Mesodermal cell (in vitro differentiated cells): ENCODE measurements around the gene PTGER4.
"Not testable (repeated sequence)": the region's sequence is repeated elsewhere in the genome, so short reads cannot be mapped to it uniquely, and the experiment has no call there.

Source experiments
- H3K27ac ChIP-seq: 2 replicates; pipeline ENCODE4 v1.7.0; 2013; ENCODE audit warnings: mild to moderate bottlenecking, low read depth, low read length, moderate library complexity; ENCODE audit not compliant: severe bottlenecking
- H3K36me3 ChIP-seq: 2 replicates; pipeline ENCODE4 v1.7.1; 2013; ENCODE audit warnings: mild to moderate bottlenecking, low read length, moderate library complexity; ENCODE audit not compliant: control insufficient read depth, insufficient read depth
- H3K4me1 ChIP-seq: one replicate; pipeline ENCODE4 v1.7.1; 2013; ENCODE audit warnings: mild to moderate bottlenecking, low read length; ENCODE audit not compliant: insufficient read depth, control insufficient read depth, poor library complexity, severe bottlenecking
- H3K4me3 ChIP-seq: 2 replicates; pipeline ENCODE4 v1.7.0; 2013; ENCODE audit warnings: low read length, control low read depth, mild to moderate bottlenecking; ENCODE audit not compliant: insufficient read depth, poor library complexity, severe bottlenecking; ENCODE audit errors: extremely low read depth
- H3K9me3 ChIP-seq: 2 replicates; pipeline ENCODE4 v1.7.1; 2013; ENCODE audit warnings: mild to moderate bottlenecking, low read length, moderate library complexity; ENCODE audit not compliant: control insufficient read depth
- WGBS, 2 experiments: methylation state at CpG; one replicate each; pipeline ENCODE4 v1.1.5; 2013; ENCODE audit warnings: missing lambda C conversion rate in 2 of 2; ENCODE audit not compliant: insufficient coverage in 2 of 2; 5-methylcytosine and 5-hydroxymethylcytosine counted together

Gene PTGER4

DNA sequence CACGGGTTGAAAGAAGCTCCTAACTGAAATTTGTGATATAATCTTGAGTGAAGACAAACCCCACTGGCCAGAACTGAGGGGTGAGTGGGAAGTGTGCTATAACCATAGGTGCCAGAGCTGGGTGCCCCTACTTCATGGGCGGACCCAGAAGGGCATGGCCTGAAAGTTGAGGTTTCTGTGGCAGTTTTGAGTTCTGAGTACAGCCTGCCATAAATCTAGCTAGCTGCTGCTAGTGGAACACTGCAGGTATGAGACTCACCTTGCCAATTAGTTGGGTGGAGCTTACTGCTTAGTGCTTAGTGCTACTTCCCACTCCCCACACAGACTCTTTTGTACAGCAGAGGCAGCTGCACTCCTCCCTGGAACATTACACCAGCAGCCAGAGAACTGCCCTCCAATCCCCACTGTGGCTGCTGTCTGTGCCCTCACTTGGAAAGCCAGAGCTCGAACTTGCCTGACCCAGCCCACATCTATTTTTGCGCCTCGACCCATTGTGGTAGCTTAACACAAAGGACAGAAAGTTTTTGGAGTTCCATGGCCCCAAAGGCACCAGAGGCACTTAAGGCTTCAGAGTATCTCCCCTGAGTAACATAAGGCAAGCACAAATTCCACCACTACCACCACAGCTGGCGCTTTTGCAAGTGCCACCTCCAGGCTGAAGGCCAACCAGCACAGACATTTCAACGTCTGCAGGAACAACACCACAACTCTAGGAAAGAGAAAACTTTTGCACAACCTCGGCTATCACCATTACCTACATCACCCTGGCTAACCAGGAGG, 27.1 kb upstream of the PTGER4 start:
- Histone ChIP-seq H3K36me3 (no peaks in the 10 kb centered on the region), H3K4me1 (no peaks in the 10 kb centered on the region), H3K27ac (no peak overlapping the region), H3K9me3 (no peaks in the 10 kb centered on the region), H3K4me3 (no peak overlapping the region)
- 78 to 92% methylated on average over 5 of the region's 8 CpGs for WGBS, 2 experiments

- no peaks in the 10 kb centered on the region for H3K4me1 ChIP-seq
- no peaks in the 10 kb centered on the region for H3K9me3 ChIP-seq
- H3K36me3 ChIP-seq = no peaks in the 10 kb centered on the region
- 94 to 95% methylated on average over 2 of the region's 4 CpGs for WGBS, 2 experiments
- no peak overlapping the region for H3K4me3 ChIP-seq
- no peak overlapping the region for H3K27ac ChIP-seq
These were observed 26.3 kb upstream of the PTGER4 start for GRCh38 chr5:40653221-40654022.

DNA sequence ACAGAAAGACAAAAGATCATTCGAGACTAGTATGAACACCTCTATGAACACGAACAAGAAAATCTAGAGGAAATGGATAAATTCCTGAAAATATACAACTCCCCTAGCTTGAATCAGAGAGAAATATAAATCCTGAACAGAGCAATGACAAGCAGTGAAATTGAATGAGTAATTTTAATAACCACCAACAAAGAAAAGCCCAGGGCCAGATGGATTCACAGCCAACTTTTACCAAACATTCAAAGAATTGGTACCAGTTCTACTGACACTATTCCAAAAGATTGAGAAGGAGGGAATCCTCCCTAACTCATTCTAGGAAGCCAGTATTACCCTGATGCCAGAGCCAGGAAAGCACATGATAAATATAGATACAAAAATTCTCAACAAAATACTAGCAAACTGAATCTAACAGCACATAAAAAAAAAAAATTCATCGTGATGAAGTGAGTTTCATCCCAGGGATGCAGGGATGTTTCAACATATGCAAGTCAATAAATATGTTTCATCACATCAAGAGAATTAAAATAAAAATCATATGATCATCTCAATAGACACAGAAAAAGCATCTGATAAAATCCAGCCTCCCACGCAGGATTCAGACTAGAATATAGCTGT, 25.2 kb upstream of the PTGER4 start:
- Histone ChIP-seq H3K27ac (no peak overlapping the region), H3K36me3 (no peaks in the 10 kb centered on the region), H3K4me3 (no peak overlapping the region), H3K4me1 (no peaks in the 10 kb centered on the region), H3K9me3 (no peaks in the 10 kb centered on the region)
- WGBS, 2 experiments = 100% methylated on average over 2 of the region's 4 CpGs; no CpG with 5 or more reads in 1 of the 2 experiments

DNA sequence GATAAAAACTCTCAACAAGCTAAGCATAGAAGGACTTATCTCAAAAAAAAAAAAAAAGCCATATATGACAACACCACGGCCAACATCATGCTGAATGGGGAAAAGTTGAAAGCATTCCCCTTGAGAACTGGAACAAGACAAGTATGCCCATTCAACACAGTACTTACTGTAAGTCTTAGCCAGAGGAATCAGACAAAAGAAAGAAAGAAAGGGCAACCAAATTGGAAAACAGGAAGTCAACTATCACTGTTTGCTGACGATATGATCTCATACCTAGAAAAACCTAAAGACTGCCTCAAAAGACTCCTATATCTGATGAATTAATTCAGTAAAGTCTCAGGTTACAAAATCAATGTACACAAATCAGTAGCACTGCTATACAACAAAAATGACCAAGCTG, 24.6 kb upstream of the PTGER4 start:
- no CpG with 5 or more reads among the region's 2 CpGs for WGBS, 2 experiments
- Histone ChIP-seq H3K9me3 (no peaks in the 10 kb centered on the region), H3K36me3 (no peaks in the 10 kb centered on the region), H3K27ac (no peak overlapping the region), H3K4me3 (no peak overlapping the region), H3K4me1 (no peaks in the 10 kb centered on the region)

GRCh38 chr5:40656091-40656490, 23.6 kb upstream of the PTGER4 start:
- H3K27ac ChIP-seq, H3K4me1 ChIP-seq, H3K36me3 ChIP-seq, H3K9me3 ChIP-seq, H3K4me3 ChIP-seq: not testable (repeated sequence)

DNA sequence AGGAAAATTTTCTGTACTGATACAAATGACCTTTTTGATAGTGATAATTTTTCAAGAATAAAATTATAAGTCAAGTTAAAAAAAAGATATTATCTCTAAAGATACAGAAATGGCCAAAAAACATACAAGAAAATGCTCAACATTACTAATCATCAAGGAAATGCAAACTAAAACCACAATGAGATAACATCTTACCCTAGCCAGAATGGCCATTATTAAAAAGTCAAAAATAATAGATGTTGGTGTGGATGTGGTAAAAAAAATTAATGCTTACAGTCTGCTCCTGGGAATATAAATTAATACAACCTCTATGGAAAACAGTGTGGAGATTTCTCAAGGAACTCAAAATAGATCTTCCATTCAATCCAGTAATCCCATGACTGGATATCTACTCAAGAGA, 22.9 kb upstream of the PTGER4 start:
- no peak overlapping the region for H3K27ac ChIP-seq
- H3K4me3 ChIP-seq = no peak overlapping the region
- no peaks in the 10 kb centered on the region for H3K4me1 ChIP-seq
- no peaks in the 10 kb centered on the region for H3K9me3 ChIP-seq
- H3K36me3 ChIP-seq = no peaks in the 10 kb centered on the region

DNA sequence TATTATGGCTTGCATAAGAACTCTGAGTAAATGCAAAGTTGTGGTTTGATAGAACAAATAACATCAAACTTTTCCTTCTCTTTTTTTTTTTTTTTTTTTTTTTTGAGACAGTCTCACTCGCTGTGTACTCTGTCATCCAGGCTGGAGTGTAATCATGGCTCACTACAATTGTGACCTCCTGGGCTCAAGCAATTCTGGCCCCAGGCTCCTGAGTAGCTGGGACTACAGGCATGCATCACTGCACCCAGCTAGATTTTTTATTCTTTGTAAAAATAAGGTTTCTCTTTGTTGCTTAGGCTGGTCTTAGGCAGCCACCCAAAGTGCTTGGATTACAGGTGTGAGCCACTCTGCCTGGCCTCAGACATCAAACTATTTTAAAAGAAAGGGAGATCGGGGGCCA, 19.0 kb upstream of the PTGER4 start:
- no peaks in the 10 kb centered on the region for H3K9me3 ChIP-seq
- no peaks in the 10 kb centered on the region for H3K4me1 ChIP-seq
- no peak overlapping the region for H3K4me3 ChIP-seq
- no peaks in the 10 kb centered on the region for H3K36me3 ChIP-seq
- WGBS, 2 experiments = 60 to 75% methylated on average over 1 of the region's 2 CpGs
- H3K27ac ChIP-seq = no peak overlapping the region

GRCh38 chr5:40665635-40666298, 13.9 kb upstream of the PTGER4 start:
- WGBS, 2 experiments = 100% methylated on average over 1 to 2 of the region's 3 CpGs
- H3K36me3 ChIP-seq = no peaks in the 10 kb centered on the region
- H3K9me3 ChIP-seq = no peaks in the 10 kb centered on the region
- no peak overlapping the region for H3K27ac ChIP-seq
- H3K4me1 ChIP-seq = no peaks in the 10 kb centered on the region
- H3K4me3 ChIP-seq = no peak overlapping the region

GRCh38 chr5:40666657-40667056, 13.1 kb upstream of the PTGER4 start:
- H3K36me3 ChIP-seq = no peaks in the 10 kb centered on the region
- no CpG with 5 or more reads among the region's 1 CpG for WGBS, 2 experiments

GRCh38 chr5:40667161-40667663, 12.5 kb upstream of the PTGER4 start:
- peaks cover 1% of the 10 kb centered on the region for H3K4me1 ChIP-seq
- H3K36me3 ChIP-seq = no peaks in the 10 kb centered on the region
- H3K4me3 ChIP-seq = no peak overlapping the region
- no peaks in the 10 kb centered on the region for H3K9me3 ChIP-seq
- H3K27ac ChIP-seq = no peak overlapping the region

More at GRCh38 chr5:40666657-40667056, 13.1 kb upstream of the PTGER4 start:
- H3K4me3 ChIP-seq = no peak overlapping the region
- H3K27ac ChIP-seq = no peak overlapping the region
- no peaks in the 10 kb centered on the region for H3K4me1 ChIP-seq
- no peaks in the 10 kb centered on the region for H3K9me3 ChIP-seq
